T follicular helper cell (primary cell): ENCODE data around the gene RNF135.
"Not testable (repeated sequence)": the region's sequence is repeated elsewhere in the genome, so short reads cannot be mapped to it uniquely, and the experiment has no call there.

Source experiments
- DNase-seq: peaks from one replicate; pipeline ENCODE4 v3.0.0-alpha.2; 2020; ENCODE audit warnings: low read depth

Gene RNF135

GRCh38 chr17:30997842-30998241 lies 27.0 kb downstream of the RNF135 start:
- no peak for DNase-seq

GRCh38 chr17:31002047-31002446 lies 31.2 kb downstream of the RNF135 start:
- no peak for DNase-seq

GRCh38 chr17:31003225-31003866 lies 32.5 kb downstream of the RNF135 start:
- no peak for DNase-seq

GRCh38 chr17:31004160-31004559 lies 33.3 kb downstream of the RNF135 start:
- no peak for DNase-seq

- no peak for DNase-seq
Observed at GRCh38 chr17:31007695-31008373, 37.0 kb downstream of the RNF135 start.

- DNase-seq: peak; percentile 28
Observed at GRCh38 chr17:31008374-31009041, 37.7 kb downstream of the RNF135 start.

GRCh38 chr17:31009042-31009702 lies 38.3 kb downstream of the RNF135 start:
- peak; percentile 0 for DNase-seq

- DNase-seq: not testable (repeated sequence)
Observed at GRCh38 chr17:31010014-31010413, 39.2 kb downstream of the RNF135 start.

- DNase-seq: no peak
Observed at GRCh38 chr17:31013844-31014243, 43.0 kb downstream of the RNF135 start.

GRCh38 chr17:31015639-31016038 lies 44.8 kb downstream of the RNF135 start:
- no peak for DNase-seq

GRCh38 chr17:31019004-31019403 lies 48.2 kb downstream of the RNF135 start:
- no peak for DNase-seq

- not testable (repeated sequence) for DNase-seq
Observed at GRCh38 chr17:31023171-31023570, 52.3 kb downstream of the RNF135 start.

GRCh38 chr17:31031841-31032240 lies 61.0 kb downstream of the RNF135 start:
- DNase-seq: no peak

GRCh38 chr17:31035611-31036010 lies 64.8 kb downstream of the RNF135 start:
- DNase-seq: not testable (repeated sequence)

- DNase-seq: not testable (repeated sequence)
Observed at GRCh38 chr17:31040837-31041236, 70.0 kb downstream of the RNF135 start.

GRCh38 chr17:31042378-31042777 lies 71.5 kb downstream of the RNF135 start:
- DNase-seq: not testable (repeated sequence)

GRCh38 chr17:31046856-31047425 lies 76.1 kb downstream of the RNF135 start:
- DNase-seq: not testable (repeated sequence)

- DNase-seq: no peak
Observed at GRCh38 chr17:31048142-31048541, 77.3 kb downstream of the RNF135 start.

- no peak for DNase-seq
Observed at GRCh38 chr17:31048780-31049179, 77.9 kb downstream of the RNF135 start.
